A549 (cell line): ENCODE data around the gene ATP10A. TPM values are rescaled to one million over a fixed set of nuclear protein-coding genes. Genes with fewer than 3 reads are reported as not detected.

Experiments
- ATAC-seq, 2 experiments: fragments of 200-7000 bp in 1 of 2; fragments of >200 bp in 1 of 2; cut with Nextera tagmentation in 1 of 2; cut with Tn5 transposase in 1 of 2; 3 replicates each; pipeline versions ENCODE4 v1.8.0 to v1.9.1; 2018 to 2020; ENCODE audit warnings: mild to moderate bottlenecking in 1 of 2, moderate library complexity in 1 of 2
- CTCF ChIA-PET: fragments of 300-600 bp; sonication (Branson Sonifier 250); formaldehyde crosslinking; extraction: SDS; loops from one replicate; lab custom pipeline; 2021; ENCODE audit warnings: antibody characterized with exemption, inconsistent platforms; lab: Yijun Ruan, JAX
- POLR2A ChIA-PET: fragments of 350-600 bp; formaldehyde crosslinking; extraction: SDS; loops from one replicate; lab custom pipeline; 2021; ENCODE audit warnings: antibody characterized with exemption, inconsistent platforms; lab: Yijun Ruan, JAX
- DNase-seq, 2 experiments: peaks; one replicate each; pipeline versions ENCODE4 v3.0.0 to v3.0.0-alpha.2; 2011 to 2016; ENCODE audit warnings: low read depth in 1 of 2, low spot score in 1 of 2
- FAIRE-seq: peaks from 2 replicates; lab custom pipeline; 2011; peaks lifted over from hg19 to GRCh38; lab: Jason Lieb, UNC
- H3K27ac ChIP-seq, 2 experiments: fragments of >200 bp; sonication (Bioruptor Twin); formaldehyde crosslinking; 3 replicates each; pipeline ENCODE4 v1.5.1; 2016 to 2017
- H3K4me1 ChIP-seq: fragments of >200 bp; sonication (Bioruptor Twin); formaldehyde crosslinking; 3 replicates; pipeline ENCODE4 v1.6.1; 2016
- H3K4me2 ChIP-seq: fragments of >200 bp; sonication (Bioruptor Twin); formaldehyde crosslinking; 3 replicates; pipeline ENCODE4 v1.6.1; 2016
- H3K4me3 ChIP-seq: fragments of >200 bp; sonication (Bioruptor Twin); formaldehyde crosslinking; 3 replicates; pipeline ENCODE4 v1.5.1; 2016
- H3K9me3 ChIP-seq: fragments of >200 bp; sonication (Bioruptor Twin); formaldehyde crosslinking; 3 replicates; pipeline ENCODE4 v1.6.1; 2016
- BCL3 ChIP-seq: fragments of >200 bp; sonication (Bioruptor Twin); formaldehyde crosslinking; IDR thresholded peaks from 3 replicates; pipeline ENCODE4 v1.6.1; 2016
- BHLHE40 ChIP-seq: IDR thresholded peaks from 2 replicates; pipeline ENCODE4 v1.6.1; 2012; ENCODE audit warnings: low read depth, low read length, inconsistent platforms
- E2F6 ChIP-seq: IDR thresholded peaks from 2 replicates; pipeline ENCODE4 v1.6.1; 2012; ENCODE audit warnings: low read depth, borderline replicate concordance
- EHMT2 ChIP-seq: fragments of 200-600 bp; sonication (generic); IDR thresholded peaks from 2 replicates; pipeline ENCODE4 v1.6.1; 2016; ENCODE audit warnings: antibody characterized with exemption, low read depth, mild to moderate bottlenecking, moderate library complexity
- EP300 ChIP-seq, 2 experiments: fragments of >200 bp; sonication (Bioruptor Twin); formaldehyde crosslinking; IDR thresholded peaks; 2 replicates in 1 of 2; 3 replicates in 1 of 2; pipeline ENCODE4 v1.6.1; 2016 to 2017
- FOSB ChIP-seq: fragments of 250-450 bp; sonication (Bioruptor Pico); IDR thresholded peaks from 2 replicates; pipeline ENCODE4 v1.5.0; 2020; ENCODE audit warnings: mild to moderate bottlenecking, moderate library complexity
- FOSL2 ChIP-seq, 2 experiments: fragments of 450-650 bp in 1 of 2; fragments of >200 bp in 1 of 2; sonication (Bioruptor Twin) in 1 of 2; formaldehyde crosslinking; IDR thresholded peaks; 2 replicates each; pipeline versions ENCODE4 v1.5.0 to v1.6.1; 2016 to 2020; ENCODE audit warnings: mild to moderate bottlenecking in 1 of 2, moderate library complexity in 1 of 2
- FOXS1 ChIP-seq: fragments of 250-450 bp; sonication (Bioruptor Pico); IDR thresholded peaks from 2 replicates; pipeline ENCODE4 v1.5.0; 2020; ENCODE audit warnings: mild to moderate bottlenecking, moderate library complexity
- GATA3 ChIP-seq: IDR thresholded peaks from 2 replicates; pipeline ENCODE4 v1.6.1; 2012; ENCODE audit warnings: borderline replicate concordance
- HDAC2 ChIP-seq: fragments of 200-600 bp; sonication (generic); IDR thresholded peaks from 2 replicates; pipeline ENCODE4 v1.6.1; 2016
- HOXA7 ChIP-seq: fragments of 250-450 bp; sonication (Bioruptor Pico); IDR thresholded peaks from 2 replicates; pipeline ENCODE4 v1.5.0; 2020; ENCODE audit warnings: mild to moderate bottlenecking, moderate library complexity
- HOXB13 ChIP-seq: fragments of 250-450 bp; sonication (Bioruptor Pico); IDR thresholded peaks from 2 replicates; pipeline ENCODE4 v1.5.0; 2020; ENCODE audit warnings: low read depth, mild to moderate bottlenecking, moderate library complexity
- JUNB ChIP-seq: fragments of >200 bp; sonication (Bioruptor Twin); formaldehyde crosslinking; IDR thresholded peaks from 2 replicates; pipeline ENCODE4 v1.6.1; 2016
- MAX ChIP-seq: IDR thresholded peaks from 2 replicates; pipeline ENCODE4 v1.6.1; 2012
- NFE2L2 ChIP-seq: fragments of 150-350 bp; conservative IDR thresholded peaks from 2 replicates; pipeline ENCODE4 v1.6.1; 2014; ENCODE audit warnings: low read length
- NPAS2 ChIP-seq: fragments of 250-450 bp; sonication (Bioruptor Pico); IDR thresholded peaks from 2 replicates; pipeline ENCODE4 v1.8.0; 2022; ENCODE audit warnings: mild to moderate bottlenecking, moderate library complexity, borderline replicate concordance
- NR3C1 ChIP-seq: fragments of >200 bp; sonication (Bioruptor Twin); formaldehyde crosslinking; IDR thresholded peaks from 3 replicates; pipeline ENCODE4 v1.6.1; 2017
- PBX3 ChIP-seq: IDR thresholded peaks from 2 replicates; pipeline ENCODE4 v1.6.1; 2012
- POLR2AphosphoS2 ChIP-seq: conservative IDR thresholded peaks from 2 replicates; pipeline ENCODE4 v1.6.1; 2012; ENCODE audit warnings: low read length, improper control_type of control experiment, inconsistent platforms
- RAD21 ChIP-seq, 2 experiments: fragments of >200 bp in 1 of 2; sonication (Bioruptor Twin) in 1 of 2; formaldehyde crosslinking in 1 of 2; IDR thresholded peaks in 1 of 2; conservative IDR thresholded peaks in 1 of 2; 2 replicates in 1 of 2; 3 replicates in 1 of 2; pipeline ENCODE4 v1.6.1; 2012 to 2018; ENCODE audit warnings: inconsistent platforms in 1 of 2
- RCOR1 ChIP-seq: fragments of 150-350 bp; IDR thresholded peaks from 2 replicates; pipeline ENCODE4 v1.6.1; 2014; ENCODE audit warnings: antibody characterized with exemption, low read length, low read depth
- TFCP2L1 ChIP-seq: fragments of 250-450 bp; sonication (Bioruptor Pico); IDR thresholded peaks from 2 replicates; pipeline ENCODE4 v1.5.0; 2021; ENCODE audit warnings: mild to moderate bottlenecking
- TP53 ChIP-seq: fragments of 250-450 bp; sonication (Bioruptor Pico); IDR thresholded peaks from 2 replicates; pipeline ENCODE4 v1.5.0; 2021; ENCODE audit warnings: mild to moderate bottlenecking, moderate library complexity
- WGBS: methylation state at CpG from one replicate; pipeline ENCODE4 v1.1.6; 2017; ENCODE audit errors: missing lambda C conversion rate; 5-methylcytosine and 5-hydroxymethylcytosine counted together
- polyA plus RNA-seq, 4 experiments: library from polyadenylated mRNA; depleted of rRNA in 3 of 4; stranded (reverse); fragments of >200 nt; fragmentation: RNase III in 1 of 4; extraction: RNeasy Plus Mini Kit Qiagen cat#74134 plus additional on column Dnase treatment in 1 of 4; gene quantifications; 2 replicates in 3 of 4; 3 replicates in 1 of 4; pipeline ENCODE4 v1.2.3, GENCODE V29; 2011 to 2017

Gene ATP10A
- polyA plus RNA-seq, 2 of the 4 experiments (the other 2 are of a cell fraction) = 5.9 to 7.6 TPM

- no peak for DNase-seq
- Histone ChIP-seq H3K4me1 (no peaks in the 10 kb centered on the region), H3K4me2 (no peak overlapping the region), H3K4me3 (no peak overlapping the region), H3K27ac (no peak overlapping the region), H3K9me3 (no peaks in the 10 kb centered on the region)
- TF ChIP-seq BCL3 (no peak), TP53 (CRISPR knock-in tag) (no peak), TFCP2L1 (CRISPR knock-in tag) (no peak), FOXS1 (no peak), FOSL2 (IDR thresholded peaks at IDR 0.05) (no peak), FOSL2 (CRISPR knock-in tag; IDR thresholded peaks at IDR 0.05) (no peak), HOXB13 (CRISPR knock-in tag) (no peak), RCOR1 (no peak), POLR2AphosphoS2 (no peak), E2F6 (no peak), RAD21 (conservative IDR thresholded peaks at IDR 0.05 in 1 of 2, IDR thresholded peaks at IDR 0.05 in 1 of 2) (no peak), EHMT2 (no peak), PBX3 (no peak), EP300 (IDR thresholded peaks at IDR 0.05) (no peak), GATA3 (no peak), BHLHE40 (no peak), NFE2L2 (no peak), JUNB (no peak)
- 91% methylated on average over 12 of the region's 15 CpGs for WGBS
- CTCF ChIA-PET = no interaction called here
- FAIRE-seq = no peak
- no peak for ATAC-seq
- POLR2A ChIA-PET = no interaction called here
Observed at GRCh38 chr15:25727116-25727515, 136.0 kb downstream of the ATP10A start.

- Histone ChIP-seq H3K9me3 (no peaks in the 10 kb centered on the region), H3K4me3 (no peak overlapping the region), H3K4me2 (no peak overlapping the region), H3K4me1 (no peaks in the 10 kb centered on the region), H3K27ac (no peak overlapping the region)
- TF ChIP-seq NPAS2 (CRISPR knock-in tag) (no peak), FOSB (CRISPR knock-in tag) (no peak), EHMT2 (no peak)
- DNase-seq (no peak), FAIRE-seq (no peak), ATAC-seq (no peak)
- POLR2A ChIA-PET = no interaction called here
- WGBS = 98% methylated on average over 9 of the region's 14 CpGs
- CTCF ChIA-PET = interaction anchor here (1.4 kb wide), 1 partner anchor 208 kb away, joined by 4 read pairs; no protein-coding TSS in a partner anchor
Observed at GRCh38 chr15:25725758-25726157, 137.4 kb downstream of the ATP10A start.

- no peak overlapping the region for H3K4me2 ChIP-seq
- ChIA-PET CTCF (no interaction called here), POLR2A (no interaction called here)
- no peak for ATAC-seq
- TF ChIP-seq BHLHE40 (no peak), MAX (no peak), FOSB (CRISPR knock-in tag) (no peak), HOXA7 (CRISPR knock-in tag) (no peak), HDAC2 (no peak), NR3C1 (no peak), E2F6 (no peak)
- H3K4me1 ChIP-seq = no peaks in the 10 kb centered on the region
- 91% methylated on average over 6 of the region's 7 CpGs for WGBS
- DNase-seq = no peak
- no peak overlapping the region for H3K4me3 ChIP-seq
- no peak overlapping the region for H3K27ac ChIP-seq
- no peak for FAIRE-seq
- no peaks in the 10 kb centered on the region for H3K9me3 ChIP-seq
Observed at GRCh38 chr15:25724899-25725298, 138.2 kb downstream of the ATP10A start.
